Heart left ventricle (tissue), 16 donors: ENCODE results near the gene SCP2D1. TPM values are rescaled to one million over a fixed set of nuclear protein-coding genes. Genes with fewer than 3 reads are reported as not detected.

Experiments used
- ATAC-seq, 4 donors: fragments of 200-7000 bp; cut with Tn5 transposase; one replicate each; pipeline ENCODE4 v1.9.1; 2020 to 2022; ENCODE audit warnings: moderate library complexity in 4 of 4, mild to moderate bottlenecking in 3 of 4, moderate number of reproducible peaks in 1 of 4
- DNase-seq, 5 donors: peaks; one replicate each; pipeline ENCODE4 v3.0.0-alpha.2; 2020
- H3K27ac ChIP-seq, 12 donors: fragments of 200-600 bp; sonication (generic) in 4 of 12; one replicate each; pipeline versions ENCODE4 v1.5.0 to v1.8.0; 2016 to 2022; ENCODE audit warnings: mild to moderate bottlenecking in 2 of 12
- H3K27me3 ChIP-seq, 9 donors: fragments of 200-600 bp; sonication (generic) in 2 of 9; one replicate each; pipeline versions ENCODE4 v1.5.1 to v1.8.0; 2016 to 2022; ENCODE audit warnings: mild to moderate bottlenecking in 3 of 9
- H3K36me3 ChIP-seq, 9 donors: fragments of 200-600 bp; sonication (generic) in 2 of 9; one replicate each; pipeline versions ENCODE4 v1.5.0 to v1.8.0; 2018 to 2022; ENCODE audit warnings: mild to moderate bottlenecking in 2 of 9
- H3K4me1 ChIP-seq, 12 donors: fragments of 200-600 bp; sonication (generic) in 4 of 12; one replicate each; pipeline versions ENCODE4 v1.5.0 to v1.8.0; 2016 to 2022; ENCODE audit warnings: mild to moderate bottlenecking in 3 of 12
- H3K4me3 ChIP-seq, 12 donors: fragments of 200-600 bp; sonication (generic) in 4 of 12; one replicate each; pipeline versions ENCODE4 v1.5.0 to v1.8.0; 2017 to 2022; ENCODE audit warnings: mild to moderate bottlenecking in 9 of 12, moderate library complexity in 4 of 12
- H3K9me3 ChIP-seq, 12 donors: fragments of 200-600 bp; sonication (generic) in 4 of 12; one replicate each; pipeline versions ENCODE4 v1.5.0 to v1.8.0; 2016 to 2022; ENCODE audit warnings: mild to moderate bottlenecking in 1 of 12
- POLR2A ChIP-seq, 2 donors: fragments of 450-650 bp; IDR thresholded peaks; one replicate each; pipeline ENCODE4 v1.6.1; 2017; ENCODE audit warnings: antibody characterized with exemption in 2 of 2, mild to moderate bottlenecking in 2 of 2, moderate library complexity in 2 of 2
- WGBS, 4 donors: extraction: QIAGEN DNeasy Blood & Tissue Kit in 2 of 4; methylation state at CpG; one replicate each; pipeline versions ENCODE4 v1.1.5 to v1.1.7; 2013 to 2018; 5-methylcytosine and 5-hydroxymethylcytosine counted together
- intact Hi-C, 10 donors: fragments of 100-400 bp; cut with DNase I; formaldehyde crosslinking; loops; one replicate each; pipeline versions ENCODE4 v1.11.1 to v1.14.2; 2022
- polyA plus RNA-seq, 2 donors: library from polyadenylated mRNA; stranded (reverse); fragments of 200-250 nt; gene quantifications; one replicate each; pipeline ENCODE4 v1.2.3, GENCODE V29; 2013
- total RNA-seq, 9 donors: library from RNA; depleted of rRNA in 2 of 9; stranded (reverse); fragments of >200 nt in 2 of 9; fragmentation: NEBNext Ultra II Directional in 3 of 9; extraction: Animal tissue kit (Norgen Biotek cat#: 25700) in 3 of 9; gene quantifications; one replicate each; pipeline versions ENCODE4 v1.1.0 to v1.2.4, GENCODE V29; 2016 to 2023
- TF ChIP-seq, protein P1 (sequence below), 12 donors: fragments of 200-600 bp; sonication (generic) in 4 of 12; IDR thresholded peaks; one replicate each; pipeline versions ENCODE4 v1.5.0 to v1.8.0; 2018 to 2022; ENCODE audit warnings: antibody characterized with exemption in 12 of 12, mild to moderate bottlenecking in 5 of 12
- donor health status: ischemic (EF 13 %, LVEDD 7.1; RV severe dilation, severe dysfunction).
- donor health status: healthy with polysubstance abuse.
- donor health status: DM: no; HTN: yes; CAD: no.
- donor health status: DM: no; HTN: no; CAD: no.
- donor health status: ischemic (EF 25% LVEDD 6.9; RV normal size, moderate dysfunction).
- donor health status: ischemic (EF 25% LVEDD 5.7; RV mildly dilated, moderate dysfunction).
- donor health status: healthy.
- donor health status: DM: yes; HTN: yes; CAD: no.
- donor health status: ischemic (EF 35%, LVEDD 5.7; RV mildly dilated, moderate dysfunction).
- donor health status: nonischemic (EF 11% LVEDD 7.7; RV severe dilation, severe dysfunction).
- donor health status: DM: yes; HTN: yes; CAD: no.
- donor health status: PGD.
- donor health status: ischemic (EF 29% LVEDD 5.4; RV normal size, mild dysfunction).
- donor health status: nonischemic (EF 23%, LVEDD 6.1; RV moderate dilation, normal function).

SCP2D1 gene
- total and polyA plus RNA-seq, 11 donors: not detected

DNA sequence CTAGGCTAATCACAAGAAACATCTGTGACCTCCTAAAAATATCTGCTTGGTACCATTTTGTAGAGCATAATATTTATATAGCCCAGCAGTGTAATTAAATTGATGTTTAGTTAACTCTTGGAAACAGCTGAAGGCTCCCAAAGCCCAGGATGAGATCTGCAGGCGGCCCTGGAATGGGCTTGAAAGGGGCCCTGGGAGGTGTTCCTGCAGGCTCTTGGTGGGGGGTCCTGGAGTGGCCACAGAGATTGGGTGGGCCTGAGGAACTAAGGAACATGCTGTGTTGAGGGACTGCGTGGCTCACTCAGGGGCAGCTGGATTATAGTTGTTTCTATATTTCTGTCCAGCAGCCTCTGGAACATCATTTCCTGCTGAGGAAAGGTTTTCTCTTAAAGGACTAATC lies 9.2 kb downstream of the SCP2D1 start:
- WGBS, 4 donors: 73 to 79% (median 74%) methylated on average over 2 of the region's 2 CpGs
- intact Hi-C loops: no loop called here
- ATAC-seq: no peak

DNA sequence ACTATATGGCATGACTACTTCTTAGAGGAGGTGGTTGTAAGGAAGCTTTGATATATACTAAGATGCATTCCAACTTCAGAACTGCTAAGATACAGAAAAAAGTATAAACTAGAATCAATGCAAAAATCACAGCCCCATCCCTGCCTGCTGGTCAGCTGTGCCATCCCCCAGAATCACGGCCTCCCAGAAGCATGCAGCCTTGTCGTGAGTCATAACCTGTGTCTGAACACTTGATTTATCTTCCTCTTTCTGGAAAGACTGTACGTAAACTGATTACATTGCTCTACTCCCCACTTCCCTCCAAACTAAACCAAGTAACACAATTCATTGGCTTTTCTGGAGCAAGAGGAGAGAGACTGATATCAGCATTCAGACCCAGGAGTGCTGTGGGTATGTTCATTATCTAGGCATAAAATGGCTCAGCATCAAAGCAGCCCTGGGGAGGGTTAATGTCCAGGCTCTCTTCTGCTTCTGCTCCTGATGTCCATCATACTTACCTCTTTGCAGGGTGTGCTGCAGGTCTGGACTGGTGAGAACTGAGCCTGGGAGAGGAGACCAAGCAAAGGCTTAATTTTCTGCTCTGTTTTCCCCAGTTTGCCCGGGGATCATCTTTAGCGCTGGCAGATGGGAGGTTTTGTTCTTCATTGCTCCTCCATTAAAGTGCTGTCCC lies 18.4 kb downstream of the SCP2D1 start:
- Histone ChIP-seq H3K27ac (no peak overlapping the region), H3K36me3 (no peaks in the 10 kb centered on the region), H3K9me3 (no peaks in the 10 kb centered on the region), H3K4me3 (no peak overlapping the region), H3K4me1 (no peaks in the 10 kb centered on the region), H3K27me3 (no peaks in the 10 kb centered on the region)
- no peak for DNase-seq
- intact Hi-C loops: no loop called here
- no peak for ATAC-seq
- 53 to 62% (median 58%) methylated on average over 5 of the region's 5 CpGs for WGBS, 4 donors
- TF ChIP-seq, protein P1, sequence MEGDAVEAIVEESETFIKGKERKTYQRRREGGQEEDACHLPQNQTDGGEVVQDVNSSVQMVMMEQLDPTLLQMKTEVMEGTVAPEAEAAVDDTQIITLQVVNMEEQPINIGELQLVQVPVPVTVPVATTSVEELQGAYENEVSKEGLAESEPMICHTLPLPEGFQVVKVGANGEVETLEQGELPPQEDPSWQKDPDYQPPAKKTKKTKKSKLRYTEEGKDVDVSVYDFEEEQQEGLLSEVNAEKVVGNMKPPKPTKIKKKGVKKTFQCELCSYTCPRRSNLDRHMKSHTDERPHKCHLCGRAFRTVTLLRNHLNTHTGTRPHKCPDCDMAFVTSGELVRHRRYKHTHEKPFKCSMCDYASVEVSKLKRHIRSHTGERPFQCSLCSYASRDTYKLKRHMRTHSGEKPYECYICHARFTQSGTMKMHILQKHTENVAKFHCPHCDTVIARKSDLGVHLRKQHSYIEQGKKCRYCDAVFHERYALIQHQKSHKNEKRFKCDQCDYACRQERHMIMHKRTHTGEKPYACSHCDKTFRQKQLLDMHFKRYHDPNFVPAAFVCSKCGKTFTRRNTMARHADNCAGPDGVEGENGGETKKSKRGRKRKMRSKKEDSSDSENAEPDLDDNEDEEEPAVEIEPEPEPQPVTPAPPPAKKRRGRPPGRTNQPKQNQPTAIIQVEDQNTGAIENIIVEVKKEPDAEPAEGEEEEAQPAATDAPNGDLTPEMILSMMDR (IDR thresholded peaks at IDR 0.05): no peak
- TF ChIP-seq POLR2A (IDR thresholded peaks at IDR 0.05): no peak

More for the DNA sequence above, 9.2 kb downstream of the SCP2D1 start:
- H3K27me3 ChIP-seq: no peaks in the 10 kb centered on the region
- no peak overlapping the region for H3K27ac ChIP-seq
- no peak for TF ChIP-seq POLR2A (IDR thresholded peaks at IDR 0.05)
- TF ChIP-seq, protein P1 (IDR thresholded peaks at IDR 0.05): no peak
- DNase-seq: no peak
- no peaks in the 10 kb centered on the region for H3K36me3 ChIP-seq
- H3K4me3 ChIP-seq: no peak overlapping the region
- no peaks in the 10 kb centered on the region for H3K4me1 ChIP-seq
- H3K9me3 ChIP-seq: peaks cover 0 to 7% (median 0%) of the 10 kb centered on the region in 12 donors

DNA sequence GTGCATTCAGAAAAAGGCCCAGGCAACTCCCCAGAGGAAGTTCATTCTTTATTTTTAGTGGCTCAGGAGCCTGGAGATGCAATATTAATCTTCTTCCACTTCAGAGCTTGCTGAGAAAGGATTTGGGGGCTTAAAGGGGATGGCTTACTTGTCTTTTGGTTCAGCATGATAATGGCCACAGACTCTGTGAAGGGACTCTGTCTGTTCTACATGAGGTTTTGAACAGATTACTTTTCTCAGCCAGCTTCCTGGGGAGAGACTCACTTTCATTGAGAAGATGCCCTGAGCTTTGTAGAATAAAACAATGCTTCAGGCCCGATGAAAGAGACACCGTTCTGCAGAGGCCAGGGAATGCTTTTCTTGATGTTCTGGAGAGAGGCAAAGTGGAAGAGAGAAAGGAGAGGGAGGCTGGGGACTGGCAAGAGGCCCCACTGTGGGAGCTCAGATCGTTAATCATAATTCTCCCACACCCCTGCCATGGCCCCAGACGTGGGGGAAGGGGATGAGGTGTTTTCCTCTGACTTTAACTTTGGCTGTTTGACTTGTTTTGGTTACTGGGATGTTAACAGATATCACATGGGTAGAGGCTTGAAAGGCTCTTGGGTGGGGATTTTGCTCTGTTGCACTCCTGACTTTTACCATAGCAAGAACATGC lies 19.1 kb downstream of the SCP2D1 start:
- ATAC-seq (no peak), DNase-seq (no peak)
- intact Hi-C loops: no loop called here
- no peak for TF ChIP-seq POLR2A (IDR thresholded peaks at IDR 0.05)
- TF ChIP-seq, protein P1 (IDR thresholded peaks at IDR 0.05): no peak
- no peak overlapping the region for H3K27ac ChIP-seq
- no peaks in the 10 kb centered on the region for H3K9me3 ChIP-seq
- 46 to 64% (median 49%) methylated on average over 4 of the region's 4 CpGs for WGBS, 4 donors
- no peak overlapping the region for H3K4me3 ChIP-seq
- H3K4me1 ChIP-seq: no peaks in the 10 kb centered on the region
- H3K27me3 ChIP-seq: peaks cover 0 to 3% (median 0%) of the 10 kb centered on the region in 9 donors
- H3K36me3 ChIP-seq: no peaks in the 10 kb centered on the region

DNA sequence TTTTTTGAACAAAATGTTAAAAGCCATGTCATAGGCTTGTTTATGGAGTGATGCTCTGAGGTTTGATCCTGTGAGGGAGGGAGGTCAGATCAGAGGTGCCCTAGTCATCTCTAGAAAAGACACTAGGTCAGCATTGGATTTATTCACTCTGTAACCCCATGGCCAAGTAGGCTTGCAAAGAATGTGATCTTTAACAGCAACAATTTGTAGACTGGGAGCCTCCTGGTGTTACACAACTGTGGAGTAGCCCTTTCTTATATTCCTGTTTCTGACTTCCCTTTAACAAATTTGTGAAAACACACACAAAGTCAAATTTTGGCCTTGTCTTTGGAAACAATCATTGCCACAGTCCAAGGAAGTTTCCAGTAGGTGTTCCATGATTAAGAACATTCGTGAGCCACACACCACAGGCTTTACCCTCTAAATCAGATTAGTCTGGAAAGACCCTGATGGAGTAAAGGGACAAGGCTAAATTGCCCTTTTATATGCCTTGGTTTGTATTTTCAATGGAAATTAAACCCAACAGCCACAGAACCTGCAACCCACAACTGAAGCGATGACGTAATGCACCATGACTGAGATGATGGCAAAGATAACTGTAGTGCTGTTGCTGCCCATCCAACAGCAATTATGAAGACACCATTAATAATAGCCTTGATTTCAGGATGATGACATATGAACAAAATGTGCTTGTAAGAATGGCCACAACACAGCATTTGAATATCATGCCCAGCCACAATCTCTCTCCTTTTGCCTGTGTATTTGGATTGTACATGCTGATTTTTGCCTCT lies 22.1 kb downstream of the SCP2D1 start:
- no peaks in the 10 kb centered on the region for H3K9me3 ChIP-seq
- peaks cover 0 to 5% (median 0%) of the 10 kb centered on the region in 9 donors for H3K27me3 ChIP-seq
- no peak overlapping the region for H3K4me3 ChIP-seq
- 82 to 91% (median 86%) methylated on average over 3 of the region's 3 CpGs for WGBS, 4 donors
- no peaks in the 10 kb centered on the region for H3K36me3 ChIP-seq
- H3K27ac ChIP-seq: no peak overlapping the region
- ATAC-seq: no peak
- H3K4me1 ChIP-seq: no peaks in the 10 kb centered on the region
- intact Hi-C loops: no loop called here
- no peak for DNase-seq
- TF ChIP-seq POLR2A (IDR thresholded peaks at IDR 0.05): no peak
- TF ChIP-seq, protein P1 (IDR thresholded peaks at IDR 0.05): no peak
